Neural cell (in vitro differentiated cells): ENCODE results near the gene NRG3.
"Not testable (repeated sequence)": the region's sequence is repeated elsewhere in the genome, so short reads cannot be mapped to it uniquely, and the experiment has no call there.

Experiments used
- EZH2 ChIP-seq: fragments of 200-600, 300-800 bp; shearing (Covaris generic), sonication (generic); IDR thresholded peaks from 2 replicates; pipeline ENCODE4 v1.6.1; 2014; ENCODE audit warnings: antibody characterized with exemption, low read length, borderline replicate concordance, mild to moderate bottlenecking; ENCODE audit not compliant: insufficient read depth, poor library complexity, severe bottlenecking
- TF ChIP-seq, protein P1 (sequence below): fragments of 450-650 bp; IDR thresholded peaks from 2 replicates; pipeline ENCODE4 v1.5.1; 2014; ENCODE audit warnings: antibody characterized with exemption, mild to moderate bottlenecking, moderate library complexity; ENCODE audit not compliant: poor library complexity, severe bottlenecking

- TF ChIP-seq, protein P1, sequence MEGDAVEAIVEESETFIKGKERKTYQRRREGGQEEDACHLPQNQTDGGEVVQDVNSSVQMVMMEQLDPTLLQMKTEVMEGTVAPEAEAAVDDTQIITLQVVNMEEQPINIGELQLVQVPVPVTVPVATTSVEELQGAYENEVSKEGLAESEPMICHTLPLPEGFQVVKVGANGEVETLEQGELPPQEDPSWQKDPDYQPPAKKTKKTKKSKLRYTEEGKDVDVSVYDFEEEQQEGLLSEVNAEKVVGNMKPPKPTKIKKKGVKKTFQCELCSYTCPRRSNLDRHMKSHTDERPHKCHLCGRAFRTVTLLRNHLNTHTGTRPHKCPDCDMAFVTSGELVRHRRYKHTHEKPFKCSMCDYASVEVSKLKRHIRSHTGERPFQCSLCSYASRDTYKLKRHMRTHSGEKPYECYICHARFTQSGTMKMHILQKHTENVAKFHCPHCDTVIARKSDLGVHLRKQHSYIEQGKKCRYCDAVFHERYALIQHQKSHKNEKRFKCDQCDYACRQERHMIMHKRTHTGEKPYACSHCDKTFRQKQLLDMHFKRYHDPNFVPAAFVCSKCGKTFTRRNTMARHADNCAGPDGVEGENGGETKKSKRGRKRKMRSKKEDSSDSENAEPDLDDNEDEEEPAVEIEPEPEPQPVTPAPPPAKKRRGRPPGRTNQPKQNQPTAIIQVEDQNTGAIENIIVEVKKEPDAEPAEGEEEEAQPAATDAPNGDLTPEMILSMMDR, result not testable (repeated sequence)
- TF ChIP-seq EZH2, result not testable (repeated sequence)
Measured at GRCh38 chr10:82067192-82067591, 192.2 kb downstream of the NRG3 start.
